ENCODE results near the gene PTPRK.

- TF ChIP-seq CTCF (IDR thresholded peaks at IDR 0.05 in 4 of 5, conservative IDR thresholded peaks at IDR 0.05 in 1 of 5) = no peak
- no peak for TF ChIP-seq POLR2A (IDR thresholded peaks at IDR 0.05)
Observed at GRCh38 chr6:127990074-127990473, 530.3 kb downstream of the PTPRK start.
